Nucleus accumbens (tissue), 56 donors: ENCODE measurements around the gene SYNE1.

ENCODE experiments used
- DNase-seq, 56 donors: peaks; one replicate each; lab custom pipeline; 2025; lab: John Stamatoyannopoulos, UW

Gene SYNE1

GRCh38 chr6:152380993-152381898 is 255.9 kb downstream of the SYNE1 start:
- peak in 54 of 56 donors; percentile 10 to 80 (median 46) for DNase-seq

- DNase-seq: peak in 4 of 56 donors; percentile 2 to 41 (median 4)
These were observed 256.8 kb downstream of the SYNE1 start for GRCh38 chr6:152380351-152380767.

- DNase-seq: no peak
These were observed 257.7 kb downstream of the SYNE1 start for GRCh38 chr6:152379423-152379822.

GRCh38 chr6:152378169-152378568 is 259.0 kb downstream of the SYNE1 start:
- peak in 15 of 56 donors; percentile 1 to 50 (median 17) for DNase-seq

- DNase-seq: no peak
These were observed 262.0 kb downstream of the SYNE1 start for GRCh38 chr6:152375197-152375596.

- DNase-seq: no peak
These were observed 264.2 kb downstream of the SYNE1 start for GRCh38 chr6:152372945-152373344.

- no peak for DNase-seq
These were observed 265.4 kb downstream of the SYNE1 start for GRCh38 chr6:152371775-152372174.

GRCh38 chr6:152368751-152369624 is 268.2 kb downstream of the SYNE1 start:
- peak in 31 of 56 donors; percentile 10 to 48 (median 22) for DNase-seq

- DNase-seq: no peak
These were observed 272.3 kb downstream of the SYNE1 start for GRCh38 chr6:152364866-152365265.

- DNase-seq: no peak
These were observed 277.1 kb downstream of the SYNE1 start for GRCh38 chr6:152360034-152360433.

GRCh38 chr6:152356662-152357061 is 280.5 kb downstream of the SYNE1 start:
- DNase-seq: no peak

GRCh38 chr6:152356016-152356415 is 281.1 kb downstream of the SYNE1 start:
- DNase-seq: no peak

GRCh38 chr6:152355166-152355565 is 282.0 kb downstream of the SYNE1 start:
- DNase-seq: no peak

GRCh38 chr6:152353440-152353839 is 283.7 kb downstream of the SYNE1 start:
- DNase-seq: peak in 2 of 56 donors; percentile 5 to 6

GRCh38 chr6:152351742-152352141 is 285.4 kb downstream of the SYNE1 start:
- no peak for DNase-seq

- DNase-seq: no peak
These were observed 286.1 kb downstream of the SYNE1 start for GRCh38 chr6:152351110-152351509.

- no peak for DNase-seq
These were observed 289.0 kb downstream of the SYNE1 start for GRCh38 chr6:152348116-152348515.

GRCh38 chr6:152343735-152344360 is 293.3 kb downstream of the SYNE1 start:
- DNase-seq: no peak

GRCh38 chr6:152341596-152341995 is 295.6 kb downstream of the SYNE1 start:
- no peak for DNase-seq

GRCh38 chr6:152338335-152339125 is 298.6 kb downstream of the SYNE1 start:
- peak in 33 of 56 donors; percentile 3 to 68 (median 19) for DNase-seq
